GM12864 (cell line): ENCODE results near the gene S100A10.

Experiments used
- DNase-seq: peaks from one replicate; pipeline ENCODE4 v3.0.0-alpha.2; 2011; ENCODE audit warnings: low read depth
- H3K4me3 ChIP-seq: 2 replicates; pipeline ENCODE4 v1.5.1; 2011; ENCODE audit warnings: mild to moderate bottlenecking, low read depth, low read length, control low read depth
- CTCF ChIP-seq: IDR thresholded peaks from 2 replicates; pipeline ENCODE4 v1.5.1; 2011; ENCODE audit warnings: low read depth, mild to moderate bottlenecking, moderate library complexity, low read length, control low read depth, inconsistent platforms; ENCODE audit errors: missing control alignments

Gene S100A10

GRCh38 chr1:151975311-151976014, 18.2 kb downstream of the S100A10 start:
- TF ChIP-seq CTCF: no peak
- DNase-seq: no peak
- H3K4me3 ChIP-seq: no peak overlapping the region

GRCh38 chr1:151972542-151973248, 21.0 kb downstream of the S100A10 start:
- no peak for DNase-seq
- TF ChIP-seq CTCF: no peak
- H3K4me3 ChIP-seq: no peak overlapping the region

GRCh38 chr1:151970626-151971025, 23.0 kb downstream of the S100A10 start:
- H3K4me3 ChIP-seq: no peak overlapping the region
- no peak for DNase-seq
- no peak for TF ChIP-seq CTCF

GRCh38 chr1:151970128-151970527, 23.5 kb downstream of the S100A10 start:
- no peak overlapping the region for H3K4me3 ChIP-seq
- no peak for DNase-seq
- no peak for TF ChIP-seq CTCF

- H3K4me3 ChIP-seq: no peak overlapping the region
- no peak for DNase-seq
- TF ChIP-seq CTCF: no peak
Measured at GRCh38 chr1:151968791-151969399, 24.8 kb downstream of the S100A10 start.

- no peak for DNase-seq
- peak; percentile 74 for TF ChIP-seq CTCF
Measured at GRCh38 chr1:151968058-151968457, 25.6 kb downstream of the S100A10 start.

More at GRCh38 chr1:151968058-151968457, 25.6 kb downstream of the S100A10 start:
- H3K4me3 ChIP-seq: no peak overlapping the region
